A549 treated with Hydrocortisone at 1 μM for 4 hours (cell line): ENCODE data around the gene ACSS2. TPM values are rescaled to one million over a fixed set of nuclear protein-coding genes. Genes with fewer than 3 reads are reported as not detected.

Experiments
- total RNA-seq: library from RNA; stranded (reverse); fragments of 200-300 nt; extraction: Qiagen RNA extraction; gene quantifications from 5 replicates; pipeline ENCODE4 v1.2.3, GENCODE V29; 2022

ACSS2 gene
- 8.4 to 10.6 TPM (median 10.2 TPM) in 5 replicates for total RNA-seq

GRCh38 chr20:34876406-34877282, at the start of gene ACSS2:
TSS of gene ACSS2 (plus strand) at chr20:34876612. CDS start at chr20:34876646, 34 bp downstream.

GRCh38 chr20:34872622-34873224, 3.7 kb upstream of the ACSS2 start, which contains the start of gene GGT7:
TSS of gene GGT7 (minus strand) at chr20:34872856. CDS start at chr20:34872815, 41 bp downstream.

GRCh38 chr20:34955231-34956040, 79.0 kb downstream of the ACSS2 start, which contains the start of the genes GSS and MYH7B:
TSS of gene GSS (minus strand) at chr20:34955806. CDS start at chr20:34951852, 3,954 bp downstream.
TSS of gene MYH7B (plus strand) at chr20:34955868. CDS start at chr20:34978006, 22,138 bp downstream.

Other genes with a start within 250 kb of the ACSS2 start
- gene PIGU, start 199.5 kb upstream of the ACSS2 start, total RNA-seq = 26.3 to 29.0 TPM (median 27.9 TPM) in 5 replicates
- 6.6 to 9.0 TPM (median 7.9 TPM) in 5 replicates for gene TP53INP2, start 172.3 kb upstream of the ACSS2 start, total RNA-seq
- gene NCOA6, start 51.0 kb upstream of the ACSS2 start, total RNA-seq = 17.3 to 20.2 TPM (median 19.0 TPM) in 5 replicates
- 7.0 to 8.4 TPM (median 7.5 TPM) in 5 replicates for gene GGT7, start 3.8 kb upstream of the ACSS2 start, total RNA-seq
- gene GSS, start 79.2 kb downstream of the ACSS2 start, total RNA-seq = 55.9 to 60.4 TPM (median 57.3 TPM) in 5 replicates
- 0.02 to 0.12 TPM (median 0.09 TPM) in 5 replicates for gene MYH7B, start 79.3 kb downstream of the ACSS2 start, total RNA-seq
- 58.4 to 66.2 TPM (median 62.9 TPM) in 5 replicates for gene TRPC4AP, start 216.2 kb downstream of the ACSS2 start, total RNA-seq